Brain microvascular endothelial cell (primary cell): ENCODE data around the gene NCKIPSD.

ENCODE experiments used
- DNase-seq: peaks from one replicate; pipeline ENCODE4 v3.0.0-alpha.2; 2020
- H3K27ac ChIP-seq: fragments of 250-450 bp; sonication (Bioruptor Pico); 2 replicates; pipeline ENCODE4 v1.5.1; 2020; ENCODE audit warnings: mild to moderate bottlenecking, moderate library complexity
- H3K27me3 ChIP-seq: fragments of 250-450 bp; sonication (Bioruptor Pico); replicated peaks from 2 replicates; pipeline ENCODE4 v1.5.1; 2020; ENCODE audit warnings: mild to moderate bottlenecking
- H3K36me3 ChIP-seq: fragments of 250-450 bp; sonication (Bioruptor Pico); replicated peaks from 2 replicates; pipeline ENCODE4 v1.5.1; 2020; ENCODE audit warnings: mild to moderate bottlenecking
- H3K4me3 ChIP-seq: 2 replicates; pipeline ENCODE4 v1.5.1; 2011; ENCODE audit warnings: low read depth, mild to moderate bottlenecking, control low read depth, low read length, moderate library complexity
- CTCF ChIP-seq: IDR thresholded peaks from 2 replicates; pipeline ENCODE4 v1.5.1; 2011; ENCODE audit warnings: low read depth, mild to moderate bottlenecking, moderate library complexity, low read length, control low read depth, inconsistent platforms; ENCODE audit errors: missing control alignments
- in situ Hi-C: cut with HindIII; loops from 2 replicates; pipeline ENCODE4 v1.10.0; 2017; ENCODE audit warnings: low sequenced_read_pairs, low pct_ligation_motif_present

NCKIPSD gene

GRCh38 chr3:48692551-48692950, 6.8 kb upstream of the NCKIPSD start:
- DNase-seq: no peak
- in situ Hi-C loops: no loop called here
- no peaks in the 10 kb centered on the region for H3K27me3 ChIP-seq
- no peak overlapping the region for H3K27ac ChIP-seq
- no peak for TF ChIP-seq CTCF
- no peak overlapping the region for H3K4me3 ChIP-seq
- peaks cover 78% of the 10 kb centered on the region for H3K36me3 ChIP-seq

DNA sequence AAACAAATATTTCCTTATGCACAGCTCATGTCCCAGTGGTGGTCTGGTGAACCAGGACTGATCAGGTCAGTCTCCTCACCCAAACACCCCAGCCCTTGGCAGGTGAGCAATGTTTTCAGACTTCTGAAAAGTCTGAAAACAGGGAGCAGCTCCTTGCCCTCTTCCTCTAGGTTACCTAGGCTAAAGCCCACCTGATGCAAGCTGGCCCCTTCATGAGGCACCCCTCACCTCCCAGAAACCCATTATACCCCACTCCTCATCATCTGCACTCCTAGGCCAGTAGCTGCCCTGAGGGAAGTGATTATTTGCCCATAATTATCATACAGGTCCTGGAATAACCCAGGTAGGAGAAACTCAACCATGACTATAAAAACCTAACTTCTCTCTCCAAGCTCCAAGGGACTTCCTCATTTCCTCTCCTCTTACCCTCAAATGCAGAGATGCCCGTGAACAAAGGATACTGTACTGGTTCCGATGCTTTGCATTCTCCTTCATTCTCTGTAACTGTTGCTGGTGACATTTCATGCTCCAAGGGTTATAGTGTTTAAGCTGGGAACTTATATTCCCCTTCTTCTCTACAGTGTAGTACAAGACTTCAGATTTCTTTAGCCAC, 5.2 kb upstream of the NCKIPSD start:
- no peak for TF ChIP-seq CTCF
- Histone ChIP-seq H3K27ac (no peak overlapping the region), H3K27me3 (no peaks in the 10 kb centered on the region), H3K36me3 (peaks cover 75% of the 10 kb centered on the region), H3K4me3 (no peak overlapping the region)
- in situ Hi-C loops: no loop called here
- DNase-seq: no peak

GRCh38 chr3:48689384-48689783, 3.7 kb upstream of the NCKIPSD start:
- TF ChIP-seq CTCF: no peak
- H3K36me3 ChIP-seq: peaks cover 67% of the 10 kb centered on the region

DNA sequence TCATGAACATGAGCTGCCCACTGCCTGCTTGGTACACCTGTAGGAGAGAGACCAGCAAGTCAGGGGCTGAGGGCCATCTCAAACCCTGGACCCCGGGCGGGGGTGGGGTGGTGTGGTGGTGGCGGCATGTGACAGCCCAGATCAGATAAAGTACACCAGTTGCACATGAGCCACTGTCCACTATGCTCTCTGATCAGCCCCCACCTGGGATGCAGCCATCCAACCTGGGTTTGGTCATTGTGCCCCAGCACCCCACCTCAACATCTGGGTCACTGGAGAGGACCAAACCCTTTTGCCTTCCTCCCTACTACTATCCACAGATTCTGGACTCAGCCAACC, 3.0 kb upstream of the NCKIPSD start:
- no peak for DNase-seq
- no peaks in the 10 kb centered on the region for H3K27me3 ChIP-seq
- peaks cover 63% of the 10 kb centered on the region for H3K36me3 ChIP-seq
- TF ChIP-seq CTCF: no peak
- in situ Hi-C loops: no loop called here
- H3K27ac ChIP-seq: no peak overlapping the region
- no peak overlapping the region for H3K4me3 ChIP-seq

More at GRCh38 chr3:48689384-48689783, 3.7 kb upstream of the NCKIPSD start:
- in situ Hi-C loops: no loop called here
- Histone ChIP-seq H3K27me3 (no peaks in the 10 kb centered on the region), H3K4me3 (no peak overlapping the region), H3K27ac (no peak overlapping the region)
- no peak for DNase-seq

DNA sequence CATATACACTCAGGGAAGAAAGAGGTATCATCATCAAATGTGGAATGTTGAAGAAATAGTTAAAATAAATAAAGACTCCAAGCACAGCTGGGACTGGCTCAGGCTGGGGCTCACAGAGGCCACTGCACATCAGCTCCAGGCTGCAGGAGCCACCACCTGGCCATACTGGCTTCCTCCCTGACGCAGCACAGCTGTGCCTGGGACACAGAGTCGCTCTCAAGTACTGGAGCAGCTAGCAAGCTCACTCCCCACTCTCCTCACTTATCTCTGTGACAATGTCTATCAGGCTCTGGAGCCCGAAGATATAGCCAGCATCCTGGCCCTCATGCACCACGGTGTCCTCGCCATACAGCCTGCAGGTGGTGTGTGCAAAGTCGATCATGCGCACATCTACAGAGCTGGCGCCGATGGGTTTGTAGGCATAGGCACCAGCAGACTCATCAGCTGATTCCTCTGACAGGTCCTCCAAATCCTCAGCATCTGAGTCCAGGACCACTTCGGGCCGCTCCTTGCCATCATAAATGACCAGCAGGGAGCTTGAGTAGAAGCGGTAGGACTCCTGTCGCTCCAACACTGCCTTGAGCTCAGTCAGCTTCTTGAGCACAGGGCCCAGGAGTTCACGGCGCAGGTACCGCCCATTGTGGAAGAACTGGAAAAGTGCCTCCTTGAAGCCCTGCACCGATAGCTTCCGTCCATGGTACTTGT, 2.5 kb upstream of the NCKIPSD start:
- DNase-seq: no peak
- Histone ChIP-seq H3K27ac (no peak overlapping the region), H3K27me3 (no peaks in the 10 kb centered on the region), H3K4me3 (no peak overlapping the region), H3K36me3 (peaks cover 58% of the 10 kb centered on the region)
- TF ChIP-seq CTCF: no peak
- in situ Hi-C loops: no loop called here
